ENCODE measurements around the gene LAMA5. TPM values are rescaled to one million over a fixed set of nuclear protein-coding genes. Genes with fewer than 3 reads are reported as not detected.

The LAMA5 gene
- total and polyA plus RNA-seq, 2 of the 8 experiments (the other 6 are each of a cell fraction or from before 2014, with no cell fraction given): 34.4 to 225 TPM

DNA sequence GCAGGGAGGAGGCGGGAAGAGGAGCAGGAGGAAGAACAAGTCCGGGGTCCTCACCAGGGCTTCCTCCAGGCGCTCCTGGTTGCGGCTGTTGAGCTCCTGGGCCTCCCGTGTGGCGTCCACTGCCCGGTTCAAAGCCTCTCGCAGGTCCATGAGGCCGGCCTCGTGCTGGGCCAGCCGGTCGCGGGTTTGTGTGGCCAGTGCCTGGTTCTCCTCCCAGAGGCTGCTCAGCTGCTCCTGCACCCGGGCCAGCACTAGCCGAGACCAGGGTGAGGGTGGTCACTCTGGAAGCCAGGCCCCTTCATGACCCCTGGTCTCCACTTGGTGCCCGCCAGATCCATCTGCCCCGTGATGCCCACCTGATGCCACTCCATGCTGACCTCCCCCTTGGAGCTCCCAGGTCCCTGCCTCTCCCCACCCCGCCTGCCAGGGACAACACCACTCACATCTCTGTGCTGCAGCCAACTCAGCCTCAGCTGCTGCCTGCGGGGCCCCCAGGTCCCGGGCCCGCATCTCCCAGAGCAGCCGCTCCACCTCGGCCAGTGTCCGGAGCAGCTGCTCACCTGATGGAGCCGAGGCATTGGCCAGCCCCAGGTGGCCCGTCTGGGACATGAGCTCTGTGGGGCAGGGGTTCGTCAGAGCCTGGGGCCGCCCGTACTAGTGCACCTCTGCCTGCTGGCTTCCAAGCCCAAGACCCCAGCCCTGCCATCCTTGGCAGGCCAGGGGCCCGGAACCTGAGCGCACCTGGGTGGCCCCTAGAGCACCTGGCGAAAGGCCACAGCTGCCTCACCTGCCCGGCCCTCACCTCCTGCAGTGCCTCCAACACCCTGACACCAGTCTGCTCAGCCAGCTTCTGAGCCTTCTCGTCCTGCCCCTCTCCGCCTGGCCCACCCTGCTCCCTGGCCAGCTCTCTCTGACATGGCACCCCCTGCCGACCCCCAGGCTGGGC, 48.4 kb downstream of the LAMA5 start:
- H3K4ac ChIP-seq (replicated peaks; ENCODE audit: insufficient read length, low read depth, low read length): no peak overlapping the region
- no peaks in the 10 kb centered on the region for H3K27me3 ChIP-seq (replicated peaks in 1 of 4; ENCODE audit: control insufficient read depth in 3 of 4, extremely low read depth in 1 of 4, insufficient read depth in 3 of 4, low read length in 3 of 4)
- no peak overlapping the region for H3K56ac ChIP-seq (replicated peaks; ENCODE audit: insufficient read length, low read depth, low read length)
- FAIRE-seq (no peak), DNase-seq (ENCODE audit: low read depth in 1 of 2, low spot score in 2 of 2) (no peak)
- no peak overlapping the region for H2BK5ac ChIP-seq (ENCODE audit: low read depth, low read length)
- WGBS, 2 experiments (ENCODE audit: extremely low coverage in 1 of 2, insufficient coverage in 1 of 2, insufficient read length in 1 of 2, insufficient replicate concordance in 2 of 2, low coverage in 1 of 2, low lambda C conversion rate in 2 of 2, missing lambda C conversion rate in 1 of 2): 95% methylated on average over 28 of the region's 36 CpGs; no CpG with 5 or more reads in 1 of the 2 experiments
- H2BK120ac ChIP-seq (replicated peaks; ENCODE audit: low read depth, low read length): no peak overlapping the region
- POLR2A ChIA-PET (ENCODE audit: partially characterized antibody): interaction anchor here (0.8 to 3.4 kb wide), 8 partner anchors 10 to 50 kb away, joined by 3 to 40 read pairs (median 4); no protein-coding TSS in a partner anchor
- no peak overlapping the region for H3K18ac ChIP-seq (ENCODE audit: extremely low read depth, low read length)
- H4K5ac ChIP-seq (ENCODE audit: insufficient read length, low read depth, low read length): no peak overlapping the region
- no peak overlapping the region for H2BK20ac ChIP-seq (ENCODE audit: low read length)
- peak overlapping the region; percentile 68 for H4K8ac ChIP-seq (ENCODE audit: extremely low read depth, insufficient read depth, low read length)
- no peaks in the 10 kb centered on the region for H3K79me1 ChIP-seq (ENCODE audit: low read depth, low read length)
- CTCF ChIA-PET (ENCODE audit: partially characterized antibody): interaction anchor here (0.8 to 0.9 kb wide), 2 partner anchors 51 to 66 kb away, joined by 3 to 4 read pairs; no protein-coding TSS in a partner anchor
- H3K27ac ChIP-seq (ENCODE audit: low read depth, low read length): no peak overlapping the region
- H2AK5ac ChIP-seq (ENCODE audit: low read depth, low read length): no peak overlapping the region
- no peak overlapping the region for H2BK12ac ChIP-seq (ENCODE audit: low read depth, low read length)
- peaks cover 0 to 32% of the 10 kb centered on the region in 2 experiments; a peak in 2 of 4 replicates for H3K9me3 ChIP-seq (ENCODE audit: insufficient read depth in 2 of 2, low read depth in 1 of 2, low read length in 1 of 2)
- H2BK15ac ChIP-seq (ENCODE audit: low read length): no peak overlapping the region
- H3K4me3 ChIP-seq (ENCODE audit: extremely low read depth in 1 of 4, insufficient read depth in 2 of 4, low read depth in 3 of 4, low read length in 4 of 4): no peak overlapping the region
- H4K20me1 ChIP-seq (replicated peaks in 1 of 2; ENCODE audit: control insufficient read depth in 1 of 2, insufficient read depth in 2 of 2, low read length in 2 of 2): peaks cover 0 to 4% of the 10 kb centered on the region in 2 experiments
- H3K9ac ChIP-seq (replicated peaks in 1 of 4; ENCODE audit: extremely low read depth in 1 of 4, low read depth in 3 of 4, low read length in 3 of 4): no peak overlapping the region
- no peak overlapping the region for H2AFZ ChIP-seq (ENCODE audit: low read length)
- peaks cover 44 to 84% (median 69%) of the 10 kb centered on the region in 4 experiments for H3K36me3 ChIP-seq (ENCODE audit: control insufficient read depth in 2 of 4, insufficient read depth in 4 of 4, low read length in 3 of 4)
- no peaks in the 10 kb centered on the region for H3K4me1 ChIP-seq (replicated peaks in 1 of 4; ENCODE audit: control insufficient read depth in 3 of 4, insufficient read depth in 4 of 4, low read length in 3 of 4)
- no peak overlapping the region for H3K14ac ChIP-seq (ENCODE audit: insufficient read length)
- H3K23me2 ChIP-seq (ENCODE audit: low read depth, low read length): no peaks in the 10 kb centered on the region
- no peak overlapping the region for H3K23ac ChIP-seq (ENCODE audit: insufficient read length)
- no peak overlapping the region for H3K4me2 ChIP-seq (ENCODE audit: insufficient read depth in 1 of 2, low read depth in 2 of 2, low read length in 2 of 2)
- H3K79me2 ChIP-seq (ENCODE audit: control insufficient read depth in 1 of 2, insufficient read depth in 2 of 2, low read length in 2 of 2): no peaks in the 10 kb centered on the region; a peak in 1 of 4 replicates
- H4K91ac ChIP-seq (replicated peaks; ENCODE audit: insufficient read length, low read length): no peak overlapping the region
- TF ChIP-seq ZNF274 (IDR thresholded peaks at IDR 0.05; ENCODE audit: borderline replicate concordance, extremely low read depth, low read length) (no peak), HDAC6 (IDR thresholded peaks at IDR 0.05; ENCODE audit: low read depth, low read length) (no peak), SAP30 (IDR thresholded peaks at IDR 0.05; ENCODE audit: insufficient read depth, insufficient replicate concordance, low read length) (no peak)

All from H1 (cell line).